Hematopoietic multipotent progenitor cell treated with erythropoietin and hydrocortisone succinate and interleukin-3 and kit ligand, for 17 days (in vitro differentiated cells): ENCODE measurements around the gene IWS1.
"Not testable (repeated sequence)": the region's sequence is repeated elsewhere in the genome, so short reads cannot be mapped to it uniquely, and the experiment has no call there.

Experiments used
- DNase-seq: peaks from one replicate; pipeline ENCODE4 v3.0.0-alpha.2; 2015; ENCODE audit warnings: low spot score

IWS1 gene

DNA sequence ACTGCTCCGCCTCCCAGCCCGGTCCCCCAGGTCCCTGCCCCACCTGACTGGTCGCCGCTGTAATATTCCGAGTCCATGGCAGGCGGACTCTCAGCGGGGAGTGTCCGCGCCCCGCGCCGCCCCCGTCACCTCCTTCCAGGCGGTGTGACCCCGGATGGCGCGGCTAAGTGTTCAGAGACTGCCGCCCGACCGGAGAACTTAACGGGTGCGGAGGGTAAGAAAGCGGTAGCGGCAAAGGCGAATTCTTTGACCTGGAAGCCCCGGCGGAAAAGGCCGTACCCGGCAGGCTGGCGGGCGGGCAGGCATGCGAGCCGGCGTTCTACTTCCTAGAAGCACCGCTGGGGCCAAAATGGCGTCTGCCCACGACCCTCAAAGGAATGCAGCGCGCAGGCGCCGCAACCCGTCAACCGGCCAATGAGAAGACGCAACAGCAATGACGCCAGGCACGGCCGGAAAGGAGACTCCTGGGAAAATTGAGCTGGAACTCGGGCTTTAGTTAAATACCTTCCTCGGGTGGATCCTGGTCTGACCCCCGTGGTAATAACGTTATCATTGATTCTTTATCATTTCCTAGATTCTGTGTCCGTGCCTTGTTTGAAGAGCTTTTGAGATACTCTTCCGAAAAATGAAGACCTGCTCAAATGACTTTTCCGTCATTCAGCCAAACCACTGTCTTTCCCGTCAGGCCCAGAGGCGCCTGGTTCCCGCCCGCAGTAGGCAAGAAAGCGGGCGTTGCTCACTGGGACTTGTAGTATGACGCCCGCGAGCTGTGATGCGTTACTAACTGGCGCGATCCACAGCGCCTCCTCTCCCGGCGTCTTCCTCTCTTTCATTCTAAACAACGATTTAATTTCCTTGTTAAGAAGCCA lies at the start of gene IWS1:
IWS1 (minus strand) TSS at position 358 of the 869 bp plus-strand sequence; CDS start at position 77, 281 bp downstream.
- DNase-seq: peak; percentile 93

GRCh38 chr2:127575941-127576432 lies 49.7 kb upstream of the IWS1 start:
- no peak for DNase-seq

GRCh38 chr2:127575185-127575765 lies 49.0 kb upstream of the IWS1 start:
- no peak for DNase-seq

GRCh38 chr2:127574656-127575055 lies 48.4 kb upstream of the IWS1 start:
- no peak for DNase-seq

DNA sequence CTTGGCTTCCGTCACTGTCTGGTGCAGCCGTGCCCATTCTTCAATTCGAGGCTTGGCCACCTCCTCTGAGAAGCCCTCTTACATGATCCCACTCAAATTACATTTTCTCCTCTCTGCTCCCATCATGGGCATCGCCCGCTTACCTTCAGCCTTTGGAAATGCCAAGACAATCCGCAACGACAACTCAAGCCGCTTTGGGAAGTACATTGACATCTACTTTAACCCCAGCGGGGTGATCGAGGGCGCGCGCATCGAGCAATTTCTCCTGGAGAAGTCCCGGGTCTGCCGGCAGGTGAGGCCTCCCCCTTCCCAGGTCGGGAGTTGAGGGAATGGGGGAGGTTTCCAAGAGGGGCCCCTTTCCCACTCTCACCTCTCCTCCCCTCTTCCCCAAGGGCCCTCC lies 47.5 kb upstream of the IWS1 start:
- DNase-seq: no peak

DNA sequence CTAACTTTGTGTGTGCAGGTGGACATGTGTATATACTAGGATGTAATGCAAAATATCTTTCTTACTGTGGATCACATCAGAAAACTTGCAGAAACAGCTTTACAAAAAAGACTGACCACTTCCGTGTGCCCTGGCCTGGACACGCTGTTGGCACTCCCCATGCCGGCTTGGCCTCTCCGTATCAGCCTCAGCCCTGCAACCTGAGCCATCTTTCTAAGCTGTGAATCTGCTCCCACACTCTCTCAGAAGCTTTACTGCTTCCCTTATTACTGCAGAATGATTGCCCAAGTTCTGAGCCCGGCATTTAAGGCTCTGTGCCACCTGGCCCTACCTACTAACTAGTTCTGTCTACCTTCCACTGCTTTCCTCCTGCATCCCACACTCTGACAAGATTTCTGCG lies 47.0 kb upstream of the IWS1 start:
- no peak for DNase-seq

GRCh38 chr2:127572841-127573240 lies 46.6 kb upstream of the IWS1 start:
- DNase-seq: no peak

- not testable (repeated sequence) for DNase-seq
Observed at GRCh38 chr2:127572352-127572751, 46.1 kb upstream of the IWS1 start.

GRCh38 chr2:127570282-127571250 lies 44.3 kb upstream of the IWS1 start:
- no peak for DNase-seq

DNA sequence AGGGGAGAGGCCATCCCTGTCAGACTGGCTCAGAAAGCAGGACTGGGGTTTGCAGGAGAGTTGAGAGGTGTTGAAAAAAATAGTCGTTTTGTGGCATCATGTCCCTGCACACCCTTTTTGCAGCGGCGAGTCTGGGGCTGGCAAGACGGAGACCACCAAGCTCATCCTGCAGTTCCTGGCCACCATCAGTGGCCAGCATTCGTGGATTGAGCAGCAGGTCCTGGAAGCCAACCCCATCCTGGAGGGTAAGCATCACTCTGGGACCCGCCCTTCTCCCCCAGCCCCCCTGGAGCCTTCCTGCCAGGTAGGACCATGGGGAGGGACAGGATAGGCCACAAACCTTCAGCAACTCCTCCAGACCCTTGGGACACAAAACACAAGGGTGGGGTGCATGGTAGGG lies 43.4 kb upstream of the IWS1 start:
- DNase-seq: no peak

- no peak for DNase-seq
Observed at GRCh38 chr2:127568128-127568527, 41.8 kb upstream of the IWS1 start.

GRCh38 chr2:127567351-127567854 lies 41.1 kb upstream of the IWS1 start:
- no peak for DNase-seq

DNA sequence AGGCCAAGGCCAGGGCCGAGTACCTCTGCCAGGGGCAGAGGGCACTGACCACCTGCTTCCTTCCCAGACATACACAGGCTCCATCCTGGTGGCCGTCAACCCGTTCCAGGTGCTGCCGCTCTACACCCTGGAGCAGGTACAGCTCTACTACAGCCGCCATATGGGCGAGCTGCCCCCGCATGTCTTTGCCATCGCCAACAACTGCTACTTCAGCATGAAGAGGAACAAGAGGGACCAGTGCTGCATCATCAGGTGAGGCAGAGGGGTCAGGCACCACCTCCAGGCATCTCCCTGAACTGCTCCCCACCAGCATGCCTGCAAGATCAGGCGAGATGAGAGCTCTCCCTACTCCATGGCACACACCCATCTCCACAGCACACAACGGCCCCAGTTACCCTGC lies 40.3 kb upstream of the IWS1 start:
- no peak for DNase-seq

DNA sequence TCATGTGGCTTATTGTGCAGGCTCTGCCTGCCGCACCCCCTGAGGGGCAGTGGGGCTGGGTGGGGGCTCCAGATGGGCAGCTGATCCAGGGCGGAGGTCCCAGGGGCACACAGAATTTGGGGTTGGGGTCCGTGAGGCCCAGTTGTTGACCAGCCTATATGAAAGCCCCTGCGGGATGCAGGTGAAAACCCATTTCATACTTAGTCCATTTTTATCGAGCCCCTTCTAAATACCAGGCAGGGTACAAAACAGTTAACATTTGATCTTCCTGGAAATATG lies 39.8 kb upstream of the IWS1 start:
- DNase-seq: no peak

DNA sequence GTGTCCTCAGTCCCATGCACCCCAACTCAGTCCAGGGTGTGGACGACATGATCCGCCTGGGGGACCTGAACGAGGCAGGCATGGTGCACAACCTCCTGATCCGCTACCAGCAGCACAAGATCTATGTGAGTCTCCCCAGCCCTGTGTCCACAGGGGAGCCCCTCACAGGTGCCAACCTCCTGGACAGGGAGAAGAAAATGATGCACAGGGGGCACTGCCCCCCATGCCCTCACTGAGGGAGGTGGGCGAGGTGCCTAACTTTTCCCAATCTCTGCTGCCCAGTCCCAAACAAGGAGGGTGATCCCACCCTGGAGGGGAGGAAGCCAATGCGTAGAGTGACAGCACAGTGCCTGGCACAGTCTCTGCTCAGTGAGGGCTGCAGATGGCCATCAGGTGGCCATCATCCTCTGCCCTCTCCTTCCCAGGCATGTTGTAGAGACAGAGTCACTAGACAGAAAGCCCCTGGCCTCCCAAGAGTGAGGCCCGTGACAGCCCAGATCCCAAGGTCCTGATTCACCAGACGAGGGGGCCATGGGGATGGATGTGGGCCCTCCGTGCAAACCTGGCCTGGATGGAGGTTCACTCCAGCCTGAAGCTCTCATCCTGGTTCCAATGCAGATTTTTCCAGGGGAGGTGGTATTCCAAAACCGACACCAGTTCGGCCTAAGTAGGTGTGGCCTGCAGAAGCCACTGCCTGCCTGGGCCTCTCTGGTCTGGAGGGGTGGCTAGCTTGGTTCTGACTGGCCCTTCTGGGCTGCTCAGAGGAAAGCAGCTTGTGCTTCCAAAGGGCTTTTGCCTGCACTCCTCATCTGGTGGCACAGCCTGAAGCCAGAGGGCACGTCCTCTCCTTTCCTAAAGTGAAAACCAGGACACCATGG lies 39.2 kb upstream of the IWS1 start:
- DNase-seq: no peak

GRCh38 chr2:127564429-127565260 lies 38.4 kb upstream of the IWS1 start:
- DNase-seq: no peak

GRCh38 chr2:127563458-127564428 lies 37.5 kb upstream of the IWS1 start:
- no peak for DNase-seq

- no peak for DNase-seq
Observed at GRCh38 chr2:127562936-127563335, 36.6 kb upstream of the IWS1 start.

DNA sequence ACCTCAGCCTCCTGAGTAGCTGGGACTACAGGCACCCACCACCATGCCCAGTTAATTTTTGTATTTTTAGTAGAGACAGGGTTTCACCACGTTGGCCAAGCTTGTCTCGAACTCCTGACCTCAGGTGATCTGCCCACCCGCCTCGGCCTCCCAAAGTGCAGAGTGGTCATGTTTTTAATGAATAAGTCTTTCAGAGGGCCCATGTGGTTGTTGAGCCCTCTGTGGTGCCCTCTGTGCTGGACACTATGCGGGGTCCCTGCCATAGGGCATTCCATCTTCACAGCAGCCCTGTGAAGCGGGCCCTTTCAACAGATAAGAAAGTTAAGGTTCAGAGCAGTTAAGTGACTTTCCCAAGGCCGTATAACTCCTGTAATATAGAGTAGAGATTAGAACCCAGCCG lies 35.1 kb upstream of the IWS1 start:
- DNase-seq: no peak
